HepG2 (cell line): Measurements from ENCODE around the gene LGALS16. TPM values are rescaled to one million over a fixed set of nuclear protein-coding genes. Genes with fewer than 3 reads are reported as not detected.
"Not testable (repeated sequence)": the region's sequence is repeated elsewhere in the genome, so short reads cannot be mapped to it uniquely, and the experiment has no call there.

Experiments
- ATAC-seq: fragments of 200-7000 bp; cut with Tn5 transposase; 3 replicates; pipeline ENCODE4 v1.9.1; 2020; ENCODE audit warnings: mild to moderate bottlenecking, moderate library complexity
- BruUV-seq: library from RNA; stranded (reverse); fragments of 400-500 nt; replicated peaks from 2 replicates; lab custom pipeline; 2021; lab: Mats Ljungman, UMichigan
- CTCF ChIA-PET: fragments of 300-600 bp; formaldehyde crosslinking; extraction: SDS; loops from one replicate; lab custom pipeline; 2021; ENCODE audit warnings: low total read pairs, inconsistent platforms, low intra/inter-chr PET ratio; lab: Yijun Ruan, JAX
- POLR2A ChIA-PET: fragments of 350-600 bp; sonication (Branson Sonifier 250); formaldehyde crosslinking; loops from one replicate; lab custom pipeline; 2020; ENCODE audit warnings: antibody characterized with exemption, inconsistent platforms; lab: Yijun Ruan, JAX
- DNase-seq: peaks from one replicate; pipeline ENCODE4 v3.0.0-alpha.2; 2015; ENCODE audit warnings: low spot score
- FAIRE-seq: peaks from 3 replicates; lab custom pipeline; 2011; peaks lifted over from hg19 to GRCh38; lab: Jason Lieb, UNC
- H2AFZ ChIP-seq: one replicate; pipeline ENCODE4 v1.6.1; 2011; ENCODE audit warnings: low read length, inconsistent platforms
- H3K27ac ChIP-seq: fragments of 300-600 bp; 3 replicates; pipeline ENCODE4 v1.8.0; 2011; ENCODE audit warnings: mixed run types, mild to moderate bottlenecking, mixed read lengths, low read length, inconsistent platforms; ENCODE audit not compliant: insufficient read depth; ENCODE audit errors: extremely low read length
- H3K27me3 ChIP-seq, 2 experiments: fragments of 200-600 bp in 1 of 2; 2 replicates in 1 of 2; 3 replicates in 1 of 2; pipeline versions ENCODE4 v1.6.0 to v1.8.0; 2011; ENCODE audit warnings: low read length in 2 of 2, mild to moderate bottlenecking in 2 of 2, moderate library complexity in 2 of 2, inconsistent platforms in 1 of 2; ENCODE audit not compliant: insufficient read depth in 2 of 2, control insufficient read depth in 1 of 2
- H3K36me3 ChIP-seq, 2 experiments: fragments of 200-600 bp in 1 of 2; replicated peaks in 1 of 2; 2 replicates in 1 of 2; 3 replicates in 1 of 2; pipeline versions ENCODE4 v1.5.1 to v1.8.0; 2011; ENCODE audit warnings: low read length in 2 of 2, inconsistent platforms in 1 of 2; ENCODE audit not compliant: insufficient read depth in 2 of 2, control insufficient read depth in 1 of 2
- H3K4me1 ChIP-seq: 2 replicates; pipeline ENCODE4 v1.5.1; 2012; ENCODE audit warnings: low read length, inconsistent platforms; ENCODE audit not compliant: insufficient read depth
- H3K4me2 ChIP-seq: 2 replicates; pipeline ENCODE4 v1.6.0; 2011; ENCODE audit warnings: low read depth, low read length, inconsistent platforms
- H3K4me3 ChIP-seq, 3 experiments: fragments of 200-600 bp in 1 of 3; sonication (generic), shearing (Covaris generic) in 1 of 3; replicated peaks in 1 of 3; 2 replicates each; pipeline ENCODE4 v1.5.1; 2011 to 2016; ENCODE audit warnings: low read length in 3 of 3, inconsistent platforms in 2 of 3, low read depth in 2 of 3, mild to moderate bottlenecking in 2 of 3, control low read depth in 1 of 3, mixed read lengths in 1 of 3; ENCODE audit not compliant: insufficient read depth in 1 of 3
- H3K79me2 ChIP-seq: one replicate; pipeline ENCODE4 v1.6.1; 2011; ENCODE audit warnings: low read length, inconsistent platforms; ENCODE audit not compliant: insufficient read depth
- H3K9ac ChIP-seq: 2 replicates; pipeline ENCODE4 v1.6.0; 2011; ENCODE audit warnings: mild to moderate bottlenecking, low read depth, low read length, inconsistent platforms; ENCODE audit not compliant: insufficient read depth
- H3K9me3 ChIP-seq: 2 replicates; pipeline ENCODE4 v1.5.1; 2012; ENCODE audit warnings: mild to moderate bottlenecking, low read length
- H4K20me1 ChIP-seq: 2 replicates; pipeline ENCODE4 v1.6.0; 2011; ENCODE audit warnings: inconsistent platforms, mild to moderate bottlenecking, low read length, moderate library complexity; ENCODE audit not compliant: insufficient read depth
- ATF4 ChIP-seq, 2 experiments: fragments of 450-650 bp in 1 of 2; sonication (generic) in 1 of 2; formaldehyde crosslinking; IDR thresholded peaks; 2 replicates each; pipeline versions ENCODE4 v1.5.0 to v1.8.0; 2020 to 2022; ENCODE audit warnings: mild to moderate bottlenecking in 1 of 2, missing genetic modification reagents in 1 of 2
- SMAD1 ChIP-seq: sonication (generic); formaldehyde crosslinking; IDR thresholded peaks from 2 replicates; pipeline ENCODE4 v1.4.0; 2020; ENCODE audit warnings: missing genetic modification reagents, low read depth, mild to moderate bottlenecking, borderline replicate concordance
- STAG1 ChIP-seq: sonication (generic); formaldehyde crosslinking; IDR thresholded peaks from 2 replicates; pipeline ENCODE4 v1.4.0; 2020; ENCODE audit warnings: missing genetic modification reagents
- WGBS: methylation state at CpG from one replicate; pipeline ENCODE4 v1.1.6; 2017; ENCODE audit warnings: low lambda C conversion rate; 5-methylcytosine and 5-hydroxymethylcytosine counted together
- in situ Hi-C: cut with HindIII; loops from 2 replicates; pipeline ENCODE4 v1.10.0; 2017; ENCODE audit warnings: low pct_unique_long_range_greater_than_20kb; ENCODE audit not compliant: extremely low pct_ligation_motif_present
- intact Hi-C: fragments of 100-400 bp; cut with micrococcal nuclease; formaldehyde crosslinking; loops from one replicate; pipeline ENCODE4 v1.10.0; 2022; ENCODE audit not compliant: unreplicated experiment
- polyA plus RNA-seq, 8 experiments: library from polyadenylated mRNA; depleted of rRNA in 3 of 8; stranded (reverse) in 7 of 8; unstranded in 1 of 8; fragments of >200 nt; fragmentation: Illumina TruSeq in 4 of 8; extraction: Trizol in 4 of 8; gene quantifications; 2 replicates each; pipeline versions ENCODE4 v1.2.1 to v1.2.3, GENCODE V29; 2011 to 2016; ENCODE audit warnings: low read depth in 4 of 8, missing spikeins in 1 of 8, mixed read lengths in 1 of 8; ENCODE audit not compliant: insufficient read depth in 1 of 8
- total RNA-seq, 5 experiments: library from RNA; depleted of rRNA; stranded (reverse); fragments of >200 nt; fragmentation: Illumina TruSeq; extraction: Trizol; gene quantifications; 2 replicates each; pipeline ENCODE4 v1.2.3, GENCODE V29; 2016; ENCODE audit warnings: low read depth in 1 of 5

LGALS16 gene
- total and polyA plus RNA-seq, 2 of the 13 experiments (the other 11 are each of a cell fraction or from before 2014, with no cell fraction given) = not detected

GRCh38 chr19:39627631-39628030 is 28.1 kb upstream of the LGALS16 start:
- H3K4me1 ChIP-seq, POLR2A ChIA-PET, FAIRE-seq, H4K20me1 ChIP-seq, in situ Hi-C loops, H3K27me3 ChIP-seq, H3K9me3 ChIP-seq, H3K4me2 ChIP-seq, BruUV-seq, H3K36me3 ChIP-seq, ATAC-seq, intact Hi-C loops, H3K79me2 ChIP-seq, H3K4me3 ChIP-seq, H3K9ac ChIP-seq, CTCF ChIA-PET, DNase-seq, H2AFZ ChIP-seq, H3K27ac ChIP-seq: not testable (repeated sequence)
- peak; percentile 27; the same call in 1 of the 2 replicates for TF ChIP-seq STAG1
- WGBS = 0% methylated on average over 2 of the region's 2 CpGs

DNA sequence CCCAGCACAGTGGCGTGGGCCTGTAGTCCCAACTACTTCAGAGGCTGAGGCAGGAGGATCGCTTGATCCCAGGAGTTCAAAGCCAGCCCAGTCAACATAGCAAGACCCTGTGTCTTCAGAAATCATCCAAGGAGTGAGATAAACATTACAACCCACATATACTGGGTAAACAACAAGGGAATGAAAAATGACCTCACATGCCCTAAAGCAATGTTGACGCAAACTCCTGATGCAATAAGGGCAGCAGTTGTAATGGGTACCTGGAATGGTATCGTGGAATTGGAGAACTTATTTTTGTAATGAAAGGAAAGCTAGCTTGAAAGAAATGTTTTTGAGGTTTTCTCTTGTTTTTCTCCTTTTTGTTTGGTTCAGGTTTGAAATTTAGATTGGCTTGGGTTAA is 24.5 kb upstream of the LGALS16 start:
- POLR2A ChIA-PET = no interaction called here
- ATAC-seq = no peak
- CTCF ChIA-PET = no interaction called here

More for the DNA sequence above, 24.5 kb upstream of the LGALS16 start:
- WGBS = 19% methylated on average over 4 of the region's 4 CpGs
- H4K20me1 ChIP-seq = no peaks in the 10 kb centered on the region
- intact Hi-C loops (no loop called here), in situ Hi-C loops (no loop called here)
- no peaks in the 10 kb centered on the region for H3K36me3 ChIP-seq
- no peak overlapping the region for H3K27ac ChIP-seq
- peak in 1 of 2 experiments; percentile 69; a peak in 2 of 4 replicates for TF ChIP-seq ATF4 (CRISPR knock-in tag; IDR thresholded peaks at IDR 0.05)
- TF ChIP-seq SMAD1 = no peak
- no peak overlapping the region for H3K4me2 ChIP-seq
- H3K9me3 ChIP-seq = no peaks in the 10 kb centered on the region
- H2AFZ ChIP-seq = no peak overlapping the region
- no peak overlapping the region for H3K9ac ChIP-seq
- H3K79me2 ChIP-seq = no peaks in the 10 kb centered on the region
- H3K4me3 ChIP-seq = no peak overlapping the region
- H3K4me1 ChIP-seq = 0 out of 2 replicates have a peak, but pooled peaks cover 8% of the 10 kb centered on the region
- DNase-seq (no peak), FAIRE-seq (no peak)
- no TSS peak for BruUV-seq
- no peaks in the 10 kb centered on the region for H3K27me3 ChIP-seq
